AG08396 (cell line): ENCODE data around the gene ATXN1L.
"Not testable (repeated sequence)": the region's sequence is repeated elsewhere in the genome, so short reads cannot be mapped to it uniquely, and the experiment has no call there.

Source experiments
- DNase-seq: peaks from one replicate; pipeline ENCODE4 v3.0.0; 2012; ENCODE audit warnings: low spot score, mixed read lengths

Gene ATXN1L, protein sequence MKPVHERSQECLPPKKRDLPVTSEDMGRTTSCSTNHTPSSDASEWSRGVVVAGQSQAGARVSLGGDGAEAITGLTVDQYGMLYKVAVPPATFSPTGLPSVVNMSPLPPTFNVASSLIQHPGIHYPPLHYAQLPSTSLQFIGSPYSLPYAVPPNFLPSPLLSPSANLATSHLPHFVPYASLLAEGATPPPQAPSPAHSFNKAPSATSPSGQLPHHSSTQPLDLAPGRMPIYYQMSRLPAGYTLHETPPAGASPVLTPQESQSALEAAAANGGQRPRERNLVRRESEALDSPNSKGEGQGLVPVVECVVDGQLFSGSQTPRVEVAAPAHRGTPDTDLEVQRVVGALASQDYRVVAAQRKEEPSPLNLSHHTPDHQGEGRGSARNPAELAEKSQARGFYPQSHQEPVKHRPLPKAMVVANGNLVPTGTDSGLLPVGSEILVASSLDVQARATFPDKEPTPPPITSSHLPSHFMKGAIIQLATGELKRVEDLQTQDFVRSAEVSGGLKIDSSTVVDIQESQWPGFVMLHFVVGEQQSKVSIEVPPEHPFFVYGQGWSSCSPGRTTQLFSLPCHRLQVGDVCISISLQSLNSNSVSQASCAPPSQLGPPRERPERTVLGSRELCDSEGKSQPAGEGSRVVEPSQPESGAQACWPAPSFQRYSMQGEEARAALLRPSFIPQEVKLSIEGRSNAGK

DNA sequence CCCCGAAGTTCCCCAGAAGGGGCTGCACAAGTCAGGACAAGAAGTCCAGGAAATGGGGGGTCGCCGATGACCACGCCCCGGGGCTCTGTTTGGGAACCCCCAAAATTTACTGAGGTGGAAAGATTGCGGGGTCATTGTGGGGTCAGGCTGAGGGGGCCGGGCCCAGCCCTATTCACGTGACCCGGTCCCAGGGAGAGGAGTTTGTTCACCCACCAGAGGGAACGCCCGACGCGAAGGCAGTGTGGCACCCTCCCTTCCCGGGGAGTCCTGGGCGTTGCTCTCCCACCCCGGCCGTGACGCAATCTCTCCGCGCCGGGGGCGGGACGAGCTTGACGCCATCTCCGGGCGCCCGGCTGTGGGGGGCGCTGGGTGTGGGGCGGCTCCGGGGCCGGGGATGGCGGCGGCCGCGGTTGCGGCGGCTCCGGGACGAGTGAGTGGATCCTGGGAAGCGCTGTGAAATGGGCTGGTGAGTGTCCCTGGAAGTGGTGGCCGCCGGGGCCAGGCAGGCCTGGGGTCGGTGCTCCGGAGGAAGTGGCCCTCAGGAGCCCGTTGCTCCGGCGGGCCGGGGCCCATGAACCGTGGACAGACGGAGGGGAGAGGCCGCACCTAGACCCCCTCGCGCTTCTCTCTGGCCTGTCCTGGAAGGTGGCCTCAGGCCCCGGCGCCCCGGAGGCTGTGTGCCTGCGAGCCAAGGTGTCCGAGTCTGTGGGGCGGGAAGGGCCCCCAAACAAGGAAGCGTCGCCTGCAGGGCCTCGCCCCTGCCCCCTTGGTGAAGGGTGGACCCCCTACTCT is at the start of gene ATXN1L:
Gene ATXN1L, plus strand, starts transcription at position 338 of the 792 bp plus-strand sequence. CDS start 3,765 bp downstream, outside the sequence.
- peak; percentile 99 for DNase-seq

DNA sequence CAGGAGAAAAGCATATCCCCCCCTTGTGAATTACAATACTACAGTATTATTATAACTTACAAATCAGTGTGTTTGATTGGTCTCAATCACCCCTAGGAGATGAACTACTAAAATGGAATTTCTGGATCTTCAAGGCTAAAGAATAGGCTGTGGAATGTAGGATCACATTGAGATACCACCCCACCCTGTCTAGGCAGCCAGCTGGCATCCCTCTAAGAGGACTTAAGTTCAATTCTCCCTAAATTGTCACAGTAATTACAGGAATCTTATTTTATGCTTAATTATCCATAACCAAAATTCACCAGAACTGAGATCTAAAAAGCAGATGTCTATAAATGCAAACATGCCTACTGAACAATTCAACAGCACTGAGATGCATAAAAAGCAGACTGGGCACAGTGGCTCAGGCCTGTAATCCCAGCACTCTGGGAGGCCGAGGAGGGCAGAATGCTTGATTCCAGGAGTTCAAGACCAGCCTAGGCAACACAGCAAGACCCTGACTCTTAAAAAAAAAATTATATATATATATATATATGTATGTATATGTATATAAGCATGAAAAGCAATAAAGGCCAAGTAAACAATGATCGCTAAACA is 49.2 kb upstream of the ATXN1L start:
- DNase-seq: no peak

DNA sequence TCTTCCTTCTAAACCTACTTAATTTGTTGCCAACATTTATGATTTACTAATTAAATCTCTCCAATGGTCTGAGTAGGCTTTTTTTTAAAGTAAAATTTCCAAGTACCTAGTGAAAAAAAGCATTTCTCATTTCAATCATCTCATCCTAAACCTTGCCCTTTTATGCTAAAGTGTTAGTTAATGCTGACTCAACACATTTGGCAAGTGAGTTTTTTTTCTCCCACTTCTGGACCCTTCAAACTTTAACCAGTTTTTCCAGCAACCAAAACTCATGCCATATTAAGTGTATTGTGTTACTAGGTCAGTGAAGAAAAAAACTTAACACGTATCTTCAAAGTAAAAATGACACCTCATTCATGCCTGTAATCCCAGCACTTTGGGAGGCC is 42.5 kb upstream of the ATXN1L start:
- no peak for DNase-seq

DNA sequence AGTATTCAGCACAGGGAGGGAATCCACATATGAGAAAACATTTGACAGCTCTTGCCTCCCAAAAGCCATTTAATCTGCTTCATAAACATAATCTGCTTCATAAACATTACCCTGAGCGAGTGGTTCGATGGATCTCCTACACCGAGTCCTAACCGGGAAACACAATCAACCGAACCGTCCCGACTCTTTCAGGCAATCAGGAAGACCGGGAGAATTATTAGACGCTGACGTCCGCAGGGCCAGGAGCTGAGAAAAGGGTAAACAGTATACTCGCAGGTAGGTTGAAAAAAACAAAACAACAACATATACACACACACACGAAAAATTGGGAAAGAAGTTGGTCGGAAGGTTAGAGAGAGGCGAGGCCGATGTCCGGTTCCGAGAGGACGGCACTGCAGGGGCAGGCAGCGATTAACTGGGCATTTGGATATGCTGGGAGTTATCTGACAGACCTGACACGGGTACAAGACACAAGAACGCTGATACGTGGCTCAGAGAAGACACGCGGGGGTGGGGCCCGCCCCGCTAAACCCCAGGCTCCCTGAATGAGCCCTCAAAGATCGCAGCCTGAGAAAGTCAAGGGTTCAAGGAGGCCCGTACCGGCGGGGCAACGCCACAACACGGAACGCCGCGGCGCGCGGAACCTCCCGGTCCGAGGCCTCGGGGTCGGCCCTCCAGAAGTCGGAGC is 37.7 kb upstream of the ATXN1L start:
- DNase-seq: peak; percentile 32

DNA sequence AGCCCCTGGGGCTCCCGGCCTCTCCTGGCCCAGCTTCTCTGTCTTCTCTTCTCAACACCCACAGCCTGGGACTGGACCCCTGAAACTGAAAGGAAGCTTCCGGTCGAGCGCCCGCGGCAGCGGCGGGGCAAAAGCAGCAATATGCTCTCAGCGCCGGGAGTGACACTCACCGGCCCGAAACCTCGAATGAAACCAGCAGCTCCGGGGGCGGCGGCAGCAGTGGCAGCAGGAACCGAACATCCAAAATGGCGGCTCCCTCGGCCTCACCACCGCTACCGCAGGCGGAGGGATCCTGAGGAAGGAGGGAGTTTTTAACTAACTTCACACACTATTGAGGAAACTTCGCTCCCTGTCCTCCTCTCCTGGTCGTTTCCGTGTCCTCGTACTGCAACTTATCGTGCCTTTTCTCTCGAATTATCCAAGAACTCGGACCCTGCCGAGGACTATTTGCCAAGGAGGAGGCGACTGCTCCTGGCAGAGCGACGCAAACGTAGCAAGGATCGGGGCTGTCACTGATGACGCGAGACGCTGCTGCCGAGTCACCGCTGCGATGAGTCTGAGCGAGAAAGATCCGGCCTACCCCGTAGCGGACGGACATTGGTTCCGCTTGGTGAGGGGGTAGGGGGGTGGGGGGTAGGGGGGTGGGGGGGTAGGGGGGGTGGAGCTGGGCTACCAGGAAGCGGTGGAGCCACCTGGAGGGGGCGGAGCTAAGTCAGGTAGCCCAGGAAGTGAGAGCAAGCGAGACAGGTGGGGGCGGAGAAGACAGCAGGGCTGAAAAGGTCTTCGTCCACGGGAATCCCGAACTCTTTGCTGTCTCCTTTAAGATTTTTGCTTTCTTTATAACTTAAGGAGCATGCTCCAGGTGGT is 37.0 kb upstream of the ATXN1L start, which contains the start of gene AP1G1:
Gene AP1G1, minus strand, starts transcription at position 242 of the 867 bp plus-strand sequence. CDS start 19,355 bp downstream, outside the sequence.
- DNase-seq: peak; percentile 94

DNA sequence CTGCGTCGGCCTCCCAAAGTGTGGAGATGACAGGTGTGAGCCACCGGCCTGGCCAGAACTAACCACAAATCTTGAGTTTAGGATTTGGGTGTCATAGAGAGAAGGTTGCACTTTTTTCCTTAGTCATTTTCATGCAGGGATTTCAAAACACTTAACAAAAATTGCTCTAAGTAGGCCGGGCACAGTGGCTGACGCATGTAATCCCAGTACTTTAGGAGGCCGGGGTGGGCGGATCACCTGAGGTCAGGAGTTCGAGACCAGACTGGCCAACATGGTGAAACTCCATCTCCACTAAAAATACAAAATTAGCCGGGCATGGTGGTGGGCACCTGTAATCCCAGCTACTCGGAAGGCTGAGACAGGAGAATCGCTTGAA is 35.6 kb upstream of the ATXN1L start:
- not testable (repeated sequence) for DNase-seq

DNA sequence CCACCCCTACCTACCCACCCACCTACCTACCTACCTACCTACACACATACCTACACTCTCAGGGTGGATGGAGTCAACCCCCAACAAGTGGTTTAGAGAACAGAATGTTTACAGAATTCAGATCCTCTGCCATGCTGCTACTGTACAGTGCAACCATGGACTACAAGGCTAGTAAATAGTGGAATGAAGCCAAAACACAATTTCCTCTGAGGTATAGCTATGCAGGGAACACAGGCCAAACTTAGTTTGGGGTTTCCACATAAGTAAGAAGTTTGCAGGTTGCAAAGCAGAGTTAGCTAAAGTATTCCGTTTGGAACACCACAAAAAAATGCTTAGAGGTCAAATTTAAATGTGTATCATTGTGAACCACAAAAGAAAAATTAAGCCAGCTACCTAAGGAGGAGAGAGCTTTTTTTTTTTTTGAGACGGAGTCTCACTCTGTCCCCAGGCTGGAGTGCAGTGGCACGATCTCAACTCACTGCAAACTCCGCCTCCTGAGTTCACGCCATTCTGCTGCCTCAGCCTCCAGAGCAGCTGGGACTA is 34.4 kb upstream of the ATXN1L start:
- DNase-seq: no peak

DNA sequence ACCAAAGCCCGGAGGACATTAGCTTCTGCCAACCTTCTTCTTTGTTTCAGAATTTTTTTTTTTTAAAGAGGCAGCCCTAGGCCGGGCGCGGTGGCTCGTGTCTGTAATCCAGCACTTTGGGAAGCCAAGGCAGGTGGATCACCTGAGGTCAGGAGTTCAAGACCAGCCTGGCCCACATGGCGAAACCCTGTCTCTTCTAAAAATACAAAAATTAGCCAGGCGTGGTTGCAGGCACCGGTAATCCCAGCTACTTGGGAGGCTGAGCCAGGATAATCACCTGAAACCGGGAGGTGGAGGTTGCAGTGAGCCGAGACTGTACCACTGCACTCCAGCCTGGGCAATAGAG is 28.6 kb upstream of the ATXN1L start:
- not testable (repeated sequence) for DNase-seq

DNA sequence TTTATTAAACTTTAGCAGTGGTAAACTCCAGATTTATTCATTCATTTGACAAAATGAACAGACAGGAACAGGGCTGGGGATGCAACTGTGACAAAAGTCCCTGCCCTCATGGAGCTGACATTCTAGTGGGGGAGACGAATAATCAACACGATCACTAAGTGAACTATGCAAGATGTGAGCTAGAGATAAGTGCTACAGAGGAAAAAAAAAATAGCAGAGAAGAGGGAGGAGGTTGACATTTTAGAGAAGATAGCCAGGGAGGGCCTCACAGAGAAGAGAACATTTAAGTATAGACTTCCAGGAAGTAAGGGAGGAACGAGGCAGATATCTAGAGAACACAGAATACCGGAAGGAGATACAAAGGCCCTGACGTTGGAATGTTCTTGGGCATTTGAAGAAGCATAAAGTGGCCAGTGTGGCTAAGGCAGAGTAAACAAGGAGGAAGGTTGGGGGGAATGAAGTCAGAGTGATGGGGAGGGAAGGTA is 19.2 kb upstream of the ATXN1L start:
- DNase-seq: no peak

DNA sequence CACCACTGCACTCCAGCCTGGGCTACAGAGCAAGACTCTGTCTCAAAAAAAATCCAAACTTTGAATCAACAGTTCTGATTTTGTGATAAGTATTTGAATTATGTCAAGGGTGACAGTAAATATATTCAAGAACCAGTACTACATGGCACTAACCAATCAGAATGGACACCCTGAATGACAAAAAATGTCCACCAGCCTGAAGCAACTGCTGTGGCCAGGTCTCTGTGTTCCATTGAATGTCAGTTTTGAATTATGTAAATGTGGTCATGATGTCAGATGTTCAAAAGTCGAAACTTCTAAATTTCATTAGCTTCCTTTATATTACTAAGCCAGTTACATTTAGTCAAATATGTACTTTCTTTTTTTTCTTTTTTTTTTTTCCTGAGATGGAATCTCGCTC is 15.4 kb upstream of the ATXN1L start:
- DNase-seq: no peak

DNA sequence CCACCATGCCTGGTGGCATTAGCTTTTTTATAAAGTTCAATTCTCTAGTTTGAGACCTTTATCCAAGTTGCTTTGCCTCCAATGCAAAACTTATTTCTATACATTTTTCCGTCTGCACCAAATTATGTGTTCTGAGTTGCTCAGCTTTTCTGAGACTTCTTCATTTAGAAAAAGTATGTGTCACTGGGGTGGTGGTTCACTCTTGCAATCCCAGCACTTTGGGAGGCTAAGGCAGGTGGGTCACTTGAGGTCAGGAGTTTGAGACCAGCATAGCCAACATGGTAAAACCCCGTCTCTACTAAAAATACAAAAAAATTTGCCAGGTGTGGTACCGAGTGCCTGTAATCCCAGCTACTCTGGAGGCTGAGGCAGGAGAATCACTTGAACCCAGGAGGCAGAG is 14.1 kb upstream of the ATXN1L start:
- not testable (repeated sequence) for DNase-seq

DNA sequence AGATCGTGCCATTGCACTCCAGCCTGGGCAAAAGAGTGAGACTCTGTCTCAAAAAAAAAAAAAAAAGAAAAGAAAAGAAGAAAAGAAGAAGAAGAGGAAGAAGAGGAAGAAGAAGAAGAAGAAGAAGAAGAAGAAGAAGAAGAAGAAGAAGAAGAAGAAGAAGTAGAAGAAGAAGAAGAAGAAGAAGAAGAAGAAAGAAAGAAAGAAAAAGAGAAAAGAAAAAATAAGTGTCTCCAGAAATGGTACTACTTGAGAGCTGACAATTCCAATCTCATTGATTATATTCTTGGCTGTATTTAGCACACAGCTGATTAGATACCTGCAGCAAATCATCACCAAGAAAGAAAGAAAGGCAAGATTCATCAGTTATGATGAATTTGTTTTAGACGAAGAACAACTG is 13.7 kb upstream of the ATXN1L start:
- not testable (repeated sequence) for DNase-seq

DNA sequence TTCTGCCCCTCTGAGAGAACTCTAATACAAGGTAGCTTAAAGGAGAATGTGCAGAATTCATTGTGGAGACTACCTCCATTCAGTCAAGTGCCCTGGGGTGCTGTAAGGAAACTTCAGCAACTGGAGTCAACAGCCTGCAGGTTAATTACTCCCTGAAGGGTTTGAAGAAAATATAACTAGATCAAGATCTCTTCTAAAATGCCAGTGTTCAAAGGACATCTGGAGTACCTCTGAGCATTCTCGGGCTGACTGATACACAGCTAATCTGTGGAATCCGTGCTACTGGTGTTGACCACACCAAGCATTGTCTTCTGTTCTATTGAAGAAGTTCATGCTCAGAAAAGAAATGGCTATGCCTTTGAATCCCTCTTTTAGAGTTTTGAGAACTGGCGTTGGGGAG is 11.5 kb upstream of the ATXN1L start:
- DNase-seq: no peak

DNA sequence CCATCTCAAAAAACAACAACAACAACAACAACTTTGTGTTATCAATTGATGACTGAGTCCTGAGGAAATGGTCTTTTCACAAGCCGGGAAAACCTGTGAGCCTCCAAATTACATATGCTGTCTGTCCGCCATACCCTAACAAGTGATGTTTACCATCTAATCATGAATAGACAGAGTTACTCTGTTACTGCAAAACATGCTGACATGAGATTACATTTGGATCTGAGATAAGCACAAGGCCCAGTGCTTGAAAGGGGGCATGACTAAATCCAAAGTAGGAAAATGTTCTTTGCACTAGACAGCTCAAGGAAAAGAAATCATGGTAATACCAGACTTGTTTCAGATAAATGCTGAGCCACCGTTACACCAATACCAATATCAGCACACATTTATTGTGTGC is 8.6 kb upstream of the ATXN1L start:
- no peak for DNase-seq

DNA sequence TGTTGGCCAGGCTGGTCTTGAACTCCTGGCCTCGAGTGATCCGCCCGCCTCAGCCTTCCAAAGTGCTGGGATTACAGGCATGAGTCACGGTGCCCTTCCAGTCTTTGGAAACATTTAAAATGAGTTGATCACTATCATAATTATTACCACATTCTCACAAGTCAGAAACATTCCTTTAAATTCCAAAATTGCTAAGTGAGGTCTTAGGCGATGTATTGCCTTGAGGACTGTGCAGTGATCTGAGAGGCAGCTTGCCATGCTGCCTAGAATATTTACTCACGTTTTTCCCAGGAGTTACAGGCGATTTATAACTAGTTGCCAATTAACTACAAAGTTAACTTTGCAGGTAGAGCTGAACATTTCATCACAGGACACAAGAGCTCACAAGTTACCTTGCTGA is 5.7 kb upstream of the ATXN1L start:
- DNase-seq: no peak

DNA sequence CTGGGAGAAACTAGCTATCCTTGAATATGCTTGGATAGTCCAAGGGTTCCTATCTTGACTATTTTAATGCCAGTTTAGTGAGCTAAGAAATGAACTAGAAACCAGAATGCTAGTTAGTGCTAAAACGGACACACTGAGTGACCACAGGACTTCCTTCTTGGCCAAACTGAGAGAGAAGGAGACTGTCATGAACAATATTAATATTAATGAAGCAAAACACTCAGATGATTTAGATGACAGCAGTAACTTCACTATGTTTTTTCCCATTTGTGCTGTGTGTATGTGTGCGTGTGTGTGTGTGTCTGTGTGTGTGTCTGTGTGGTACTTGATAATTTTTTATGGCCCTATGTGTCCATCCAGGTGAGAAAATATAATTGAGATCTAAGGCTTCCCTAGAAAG is 2.2 kb upstream of the ATXN1L start:
- no peak for DNase-seq

DNA sequence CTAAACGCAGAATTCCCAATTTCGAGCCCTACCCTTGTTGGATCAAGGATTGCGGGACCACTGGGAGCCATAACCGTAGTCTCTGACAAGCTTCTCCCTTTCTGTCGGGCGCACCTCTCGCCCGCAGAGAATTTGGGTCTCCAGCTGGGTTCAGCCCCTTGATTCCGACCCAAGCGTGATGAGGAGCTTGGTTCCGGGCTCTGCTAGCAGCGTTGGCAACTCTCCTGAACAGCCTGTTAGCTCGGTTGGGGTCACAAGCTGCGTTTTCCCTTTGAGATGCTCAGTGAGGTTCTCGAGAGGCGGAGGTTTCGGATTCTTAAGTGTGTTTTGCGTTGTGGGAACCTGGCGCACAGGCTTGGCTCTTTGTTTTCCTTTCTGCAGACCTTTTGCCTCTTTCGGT is 655 bp downstream of the ATXN1L start:
- DNase-seq: peak; percentile 39

DNA sequence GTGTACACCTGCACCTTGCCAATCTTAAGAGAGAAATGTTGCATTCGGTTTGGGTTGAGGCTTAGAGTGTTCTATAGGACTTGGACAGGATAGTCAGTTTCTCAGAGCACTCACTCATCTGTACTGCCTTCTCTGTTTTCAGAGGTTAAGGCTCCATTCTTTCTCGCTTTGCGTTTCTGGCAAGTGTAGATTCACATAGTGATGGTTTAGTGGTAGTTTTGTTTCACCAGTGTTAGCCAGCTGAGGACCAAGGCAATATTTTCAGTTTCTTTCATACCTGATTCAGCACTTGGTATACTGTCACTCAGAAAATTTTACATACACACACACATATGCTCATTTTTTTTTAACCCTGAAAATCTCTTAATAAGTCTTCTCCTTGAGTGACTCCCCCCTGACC is 1.3 kb downstream of the ATXN1L start:
- DNase-seq: no peak

DNA sequence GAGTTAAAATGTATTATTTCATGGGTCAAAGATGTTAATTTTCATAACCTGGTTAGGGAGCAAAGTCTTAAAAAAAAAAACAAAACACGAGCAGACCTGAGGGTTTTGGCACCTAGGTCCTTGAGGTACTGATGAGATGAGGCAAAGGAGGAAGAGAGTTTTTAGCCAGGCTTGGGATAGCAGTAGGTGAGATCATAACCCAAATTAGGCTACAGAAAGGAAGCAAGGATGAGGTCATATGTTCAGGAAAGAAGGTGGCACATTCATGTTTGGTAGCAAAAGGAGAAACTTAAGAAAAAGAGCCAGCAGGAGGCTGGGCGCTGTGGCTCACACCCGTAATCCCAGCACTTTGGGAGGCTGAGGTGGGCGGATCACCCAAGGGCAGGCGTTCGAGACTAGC is 2.8 kb downstream of the ATXN1L start:
- DNase-seq: no peak

DNA sequence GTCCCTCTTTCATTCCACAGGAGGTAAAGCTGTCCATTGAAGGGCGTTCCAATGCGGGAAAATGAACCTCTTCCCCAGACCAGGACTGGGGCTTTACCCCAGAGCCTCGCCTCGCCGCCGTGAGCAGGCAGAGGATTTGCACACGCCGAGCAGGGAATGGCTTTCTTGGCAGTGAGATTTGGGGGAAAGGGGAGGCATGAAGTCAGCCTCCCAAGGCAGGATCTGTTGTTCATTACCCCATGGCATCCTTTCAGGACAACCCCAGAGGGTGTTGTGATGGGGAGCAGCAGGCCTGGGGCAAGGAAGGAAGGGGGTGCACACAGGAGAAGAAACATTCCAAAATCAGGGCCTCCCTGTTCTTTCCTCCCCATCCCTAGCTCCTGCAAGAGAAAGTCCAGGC is 6.0 kb downstream of the ATXN1L start:
- DNase-seq: no peak
